ENCODE measurements around the gene PRPF8.
"Not testable (repeated sequence)": the region's sequence is repeated elsewhere in the genome, so short reads cannot be mapped to it uniquely, and the experiment has no call there.

PRPF8 gene

DNA sequence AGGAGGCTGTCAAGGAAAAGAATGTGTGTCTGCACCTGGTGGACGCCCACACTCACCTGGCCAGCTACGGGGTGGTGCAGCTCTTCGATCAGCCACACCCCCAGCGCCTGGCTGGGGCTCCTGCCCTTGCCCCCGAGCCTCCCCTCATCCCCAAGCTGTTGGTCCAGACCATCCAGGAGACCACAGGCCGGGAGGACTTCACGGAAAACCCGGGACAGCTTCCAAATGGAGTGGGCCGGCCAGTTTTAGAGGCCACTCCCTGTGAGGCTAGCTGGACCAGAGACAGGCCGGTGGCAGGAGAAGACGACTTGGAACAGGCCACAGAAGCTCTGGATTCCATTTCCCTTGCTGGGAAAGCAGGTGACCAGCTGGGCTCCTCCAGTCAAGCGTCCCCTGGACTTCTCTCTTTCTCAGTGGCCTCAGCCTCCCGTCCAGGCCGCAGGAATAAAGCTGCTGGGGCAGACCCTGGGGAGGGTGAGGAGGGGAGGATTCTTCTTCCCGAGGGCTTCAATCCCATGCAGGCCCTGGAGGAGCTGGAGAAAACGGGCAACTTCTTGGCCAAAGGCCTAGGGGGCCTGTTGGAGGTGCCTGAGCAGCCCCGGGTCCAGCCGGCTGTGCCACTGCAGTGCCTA lies 42.1 kb upstream of the PRPF8 start:
- Histone ChIP-seq H3K27me3 (ENCODE audit: control insufficient read depth in 5 of 5, insufficient read depth in 4 of 5, low read length in 5 of 5) (no peaks in the 10 kb centered on the region), H3K36me3 (ENCODE audit: control insufficient read depth in 5 of 5, insufficient read depth in 5 of 5, low read length in 5 of 5) (peaks cover 0 to 41% (median 32%) of the 10 kb centered on the region in 5 donors), H3K27ac (ENCODE audit: low read depth, low read length) (no peak overlapping the region), H3K4me1 (ENCODE audit: control insufficient read depth in 5 of 5, insufficient read depth in 5 of 5, low read length in 5 of 5) (peaks cover 3 to 78% (median 67%) of the 10 kb centered on the region in 5 donors), H3K4me3 (ENCODE audit: low read depth in 1 of 5, low read length in 5 of 5) (no peak overlapping the region), H3K9me3 (ENCODE audit: control insufficient read depth in 5 of 5, low read length in 5 of 5) (no peaks in the 10 kb centered on the region), H3K9ac (ENCODE audit: low read length in 5 of 5) (no peak overlapping the region)

DNA sequence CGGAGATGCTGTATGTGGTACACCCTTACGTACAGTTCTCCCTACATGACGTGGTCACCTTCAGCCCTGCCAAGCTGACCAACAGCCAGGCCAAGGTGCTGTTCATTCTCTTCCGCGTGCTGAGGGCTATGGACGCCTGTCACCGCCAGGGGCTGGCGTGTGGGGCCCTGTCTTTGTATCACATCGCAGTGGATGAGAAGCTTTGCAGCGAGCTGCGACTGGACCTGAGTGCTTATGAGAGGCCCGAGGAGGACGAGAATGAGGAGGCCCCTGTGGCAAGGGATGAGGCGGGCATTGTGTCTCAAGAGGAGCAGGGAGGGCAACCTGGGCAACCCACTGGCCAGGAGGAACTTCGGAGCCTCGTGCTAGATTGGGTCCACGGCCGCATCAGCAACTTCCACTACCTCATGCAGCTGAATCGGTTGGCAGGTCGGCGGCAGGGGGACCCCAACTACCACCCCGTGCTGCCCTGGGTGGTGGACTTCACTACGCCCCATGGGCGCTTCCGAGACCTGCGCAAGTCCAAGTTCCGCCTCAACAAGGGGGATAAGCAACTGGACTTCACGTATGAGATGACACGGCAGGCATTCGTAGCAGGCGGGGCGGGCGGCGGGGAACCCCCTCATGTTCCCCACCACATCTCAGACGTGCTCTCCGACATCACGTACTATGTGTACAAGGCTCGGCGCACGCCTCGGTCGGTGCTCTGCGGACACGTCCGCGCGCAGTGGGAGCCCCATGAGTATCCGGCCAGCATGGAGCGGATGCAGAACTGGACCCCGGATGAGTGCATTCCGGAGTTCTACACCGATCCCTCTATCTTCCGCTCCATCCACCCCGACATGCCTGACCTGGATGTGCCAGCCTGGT lies 41.2 kb upstream of the PRPF8 start:
- H3K4me1 ChIP-seq (ENCODE audit: control insufficient read depth in 5 of 5, insufficient read depth in 5 of 5, low read length in 5 of 5), result peaks cover 3 to 76% (median 65%) of the 10 kb centered on the region in 5 donors
- peak overlapping the region; percentile 61 to 78 (median 69) for H3K4me3 ChIP-seq (ENCODE audit: low read depth in 1 of 5, low read length in 5 of 5)
- H3K9ac ChIP-seq (ENCODE audit: low read length in 5 of 5), result peak overlapping the region in 2 of 5 donors; percentile 71 to 80
- no peaks in the 10 kb centered on the region for H3K27me3 ChIP-seq (ENCODE audit: control insufficient read depth in 5 of 5, insufficient read depth in 4 of 5, low read length in 5 of 5)
- H3K36me3 ChIP-seq (ENCODE audit: control insufficient read depth in 5 of 5, insufficient read depth in 5 of 5, low read length in 5 of 5), result peaks cover 0 to 36% (median 29%) of the 10 kb centered on the region in 5 donors
- H3K27ac ChIP-seq (ENCODE audit: low read depth, low read length), result peak overlapping the region; percentile 41
- H3K9me3 ChIP-seq (ENCODE audit: control insufficient read depth in 5 of 5, low read length in 5 of 5), result no peaks in the 10 kb centered on the region

DNA sequence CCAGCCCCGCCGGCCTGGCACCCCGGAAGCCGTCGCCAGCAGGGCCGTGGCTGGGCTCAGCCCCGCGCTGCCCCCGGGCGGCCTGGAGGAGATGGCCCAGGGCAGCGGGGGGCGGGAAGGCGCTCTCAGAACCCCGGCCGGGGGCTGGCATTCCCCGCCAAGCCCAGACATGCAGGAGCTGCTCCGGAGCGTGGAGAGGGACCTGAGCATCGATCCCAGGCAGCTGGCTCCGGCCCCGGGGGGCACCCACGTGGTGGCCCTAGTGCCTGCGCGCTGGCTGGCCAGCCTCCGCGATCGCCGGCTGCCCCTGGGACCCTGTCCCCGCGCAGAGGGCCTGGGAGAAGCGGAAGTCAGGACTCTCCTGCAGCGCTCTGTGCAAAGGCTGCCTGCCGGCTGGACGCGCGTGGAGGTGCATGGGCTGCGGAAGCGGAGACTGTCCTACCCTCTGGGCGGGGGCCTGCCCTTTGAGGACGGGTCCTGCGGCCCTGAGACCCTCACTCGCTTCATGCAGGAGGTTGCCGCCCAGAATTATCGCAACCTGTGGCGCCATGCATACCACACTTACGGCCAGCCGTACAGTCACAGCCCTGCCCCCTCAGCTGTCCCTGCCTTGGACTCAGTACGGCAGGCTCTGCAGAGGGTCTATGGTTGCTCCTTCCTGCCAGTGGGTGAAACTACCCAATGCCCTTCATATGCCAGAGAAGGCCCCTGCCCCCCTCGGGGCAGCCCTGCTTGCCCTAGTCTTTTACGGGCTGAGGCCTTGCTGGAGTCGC lies 40.4 kb upstream of the PRPF8 start:
- Histone ChIP-seq H3K9me3 (ENCODE audit: control insufficient read depth in 5 of 5, low read length in 5 of 5) (no peaks in the 10 kb centered on the region), H3K4me1 (ENCODE audit: control insufficient read depth in 5 of 5, insufficient read depth in 5 of 5, low read length in 5 of 5) (peaks cover 3 to 75% (median 61%) of the 10 kb centered on the region in 5 donors), H3K4me3 (ENCODE audit: low read depth in 1 of 5, low read length in 5 of 5) (peak overlapping the region; percentile 61 to 78 (median 69)), H3K27me3 (ENCODE audit: control insufficient read depth in 5 of 5, insufficient read depth in 4 of 5, low read length in 5 of 5) (no peaks in the 10 kb centered on the region), H3K9ac (ENCODE audit: low read length in 5 of 5) (peak overlapping the region in 4 of 5 donors; percentile 71 to 80 (median 73)), H3K27ac (ENCODE audit: low read depth, low read length) (peak overlapping the region; percentile 41), H3K36me3 (ENCODE audit: control insufficient read depth in 5 of 5, insufficient read depth in 5 of 5, low read length in 5 of 5) (peaks cover 0 to 32% (median 26%) of the 10 kb centered on the region in 5 donors)

DNA sequence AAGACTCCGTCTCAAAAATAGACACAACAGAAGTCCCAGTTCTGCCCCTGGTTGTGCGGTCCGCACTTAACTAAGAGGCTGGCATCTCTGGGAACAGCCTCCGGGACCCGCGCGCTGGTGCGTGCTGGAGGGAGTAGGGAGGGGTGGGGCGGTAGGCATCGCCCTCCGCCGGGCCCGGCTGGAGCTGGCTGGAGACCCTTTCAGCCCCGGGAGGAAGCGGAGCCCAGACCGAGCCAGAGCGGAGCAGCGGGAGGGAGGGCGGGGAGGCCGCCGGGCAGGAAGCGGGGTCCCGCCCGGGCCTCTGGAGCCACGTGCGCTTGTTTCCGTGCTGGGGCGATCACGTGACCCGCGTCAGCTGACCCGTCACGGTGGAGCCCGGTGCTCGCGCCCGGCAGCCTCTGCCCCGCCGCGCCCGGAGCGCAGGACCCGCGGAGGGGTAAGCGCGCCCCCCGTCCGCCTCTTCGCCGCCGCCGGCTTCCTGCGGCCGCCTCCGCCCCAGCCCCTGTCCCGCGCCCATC lies 39.7 kb upstream of the PRPF8 start, which contains the start of gene WDR81:
Gene WDR81 (plus strand): TSS at position 354 of the 518 bp plus-strand sequence. CDS start 256 bp downstream, outside the sequence.
- H3K27ac ChIP-seq (ENCODE audit: low read depth, low read length), result peak within 1 kb of the TSS; percentile 41

DNA sequence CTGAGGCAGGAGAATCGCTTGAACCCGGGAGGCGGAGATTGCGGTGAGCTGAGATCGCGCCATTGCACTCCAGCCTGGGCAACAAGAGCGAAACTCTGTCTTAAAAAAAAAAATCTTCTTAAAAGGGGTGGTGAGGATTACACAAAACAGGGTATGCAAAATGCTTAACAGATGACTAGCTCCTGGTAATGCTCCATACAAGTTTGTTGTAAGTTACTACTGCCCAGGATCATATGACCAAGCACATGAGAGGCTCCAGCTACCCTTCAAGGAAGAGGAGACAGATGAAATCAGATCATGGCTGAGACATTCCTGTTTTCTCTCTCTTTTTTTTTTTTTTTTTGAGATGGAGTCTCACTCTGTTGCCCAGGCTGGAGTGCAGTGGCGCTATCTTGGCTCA lies 37.4 kb upstream of the PRPF8 start:
- not testable (repeated sequence) for H3K4me3 ChIP-seq (ENCODE audit: low read depth in 1 of 5, low read length in 5 of 5); H3K9ac ChIP-seq (ENCODE audit: low read length in 5 of 5); H3K27me3 ChIP-seq (ENCODE audit: control insufficient read depth in 5 of 5, insufficient read depth in 4 of 5, low read length in 5 of 5); H3K27ac ChIP-seq (ENCODE audit: low read depth, low read length); H3K9me3 ChIP-seq (ENCODE audit: control insufficient read depth in 5 of 5, low read length in 5 of 5)
- Histone ChIP-seq H3K4me1 (ENCODE audit: control insufficient read depth in 5 of 5, insufficient read depth in 5 of 5, low read length in 5 of 5) (peaks cover 14 to 69% (median 61%) of the 10 kb centered on the region in 5 donors), H3K36me3 (ENCODE audit: control insufficient read depth in 5 of 5, insufficient read depth in 5 of 5, low read length in 5 of 5) (peaks cover 0 to 13% (median 10%) of the 10 kb centered on the region in 5 donors)

More for the DNA sequence above, 39.7 kb upstream of the PRPF8 start, which contains the start of gene WDR81:
- Histone ChIP-seq H3K36me3 (ENCODE audit: control insufficient read depth in 5 of 5, insufficient read depth in 5 of 5, low read length in 5 of 5) (peaks cover 0 to 32% (median 26%) of the 10 kb centered on the region in 5 donors), H3K4me3 (ENCODE audit: low read depth in 1 of 5, low read length in 5 of 5) (peak within 1 kb of the TSS; percentile 61 to 78 (median 69)), H3K27me3 (ENCODE audit: control insufficient read depth in 5 of 5, insufficient read depth in 4 of 5, low read length in 5 of 5) (no peaks in the 10 kb centered on the region), H3K4me1 (ENCODE audit: control insufficient read depth in 5 of 5, insufficient read depth in 5 of 5, low read length in 5 of 5) (peaks cover 3 to 69% (median 55%) of the 10 kb centered on the region in 5 donors), H3K9ac (ENCODE audit: low read length in 5 of 5) (peak within 1 kb of the TSS in 4 of 5 donors; percentile 71 to 80 (median 73)), H3K9me3 (ENCODE audit: control insufficient read depth in 5 of 5, low read length in 5 of 5) (no peaks in the 10 kb centered on the region)

DNA sequence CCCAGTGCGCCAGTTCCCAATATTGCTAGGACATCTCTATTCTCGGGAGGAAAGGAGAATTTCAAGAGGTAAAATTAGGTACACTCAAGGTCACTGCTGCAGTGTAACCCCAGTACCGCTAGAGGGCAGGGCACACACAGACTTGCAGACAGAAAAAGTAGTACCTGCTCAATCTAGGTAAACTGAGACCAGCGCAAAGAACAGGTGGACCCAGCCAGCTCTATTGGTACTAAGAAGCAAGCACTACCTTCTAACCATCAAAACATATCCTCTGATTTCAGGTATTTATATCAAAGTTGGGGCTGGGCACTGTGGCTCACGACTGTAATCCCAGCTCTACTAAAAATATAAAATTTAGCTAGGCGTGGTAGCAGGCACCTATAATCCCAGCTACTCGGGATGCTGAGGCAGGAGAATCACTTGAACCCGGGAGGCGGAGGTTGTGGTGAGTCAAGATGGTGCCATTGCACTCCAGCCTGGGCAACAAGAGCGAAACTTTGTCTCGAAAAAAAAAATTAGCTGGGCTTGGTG lies 36.3 kb upstream of the PRPF8 start:
- no peak overlapping the region for H3K4me3 ChIP-seq (ENCODE audit: low read depth in 1 of 5, low read length in 5 of 5)
- H3K27ac ChIP-seq (ENCODE audit: low read depth, low read length), result no peak overlapping the region
- H3K9ac ChIP-seq (ENCODE audit: low read length in 5 of 5), result no peak overlapping the region
- no peaks in the 10 kb centered on the region for H3K9me3 ChIP-seq (ENCODE audit: control insufficient read depth in 5 of 5, low read length in 5 of 5)
- peaks cover 0 to 2% (median under 1%) of the 10 kb centered on the region in 5 donors for H3K36me3 ChIP-seq (ENCODE audit: control insufficient read depth in 5 of 5, insufficient read depth in 5 of 5, low read length in 5 of 5)
- no peaks in the 10 kb centered on the region for H3K27me3 ChIP-seq (ENCODE audit: control insufficient read depth in 5 of 5, insufficient read depth in 4 of 5, low read length in 5 of 5)
- peaks cover 18 to 63% (median 53%) of the 10 kb centered on the region in 5 donors for H3K4me1 ChIP-seq (ENCODE audit: control insufficient read depth in 5 of 5, insufficient read depth in 5 of 5, low read length in 5 of 5)

DNA sequence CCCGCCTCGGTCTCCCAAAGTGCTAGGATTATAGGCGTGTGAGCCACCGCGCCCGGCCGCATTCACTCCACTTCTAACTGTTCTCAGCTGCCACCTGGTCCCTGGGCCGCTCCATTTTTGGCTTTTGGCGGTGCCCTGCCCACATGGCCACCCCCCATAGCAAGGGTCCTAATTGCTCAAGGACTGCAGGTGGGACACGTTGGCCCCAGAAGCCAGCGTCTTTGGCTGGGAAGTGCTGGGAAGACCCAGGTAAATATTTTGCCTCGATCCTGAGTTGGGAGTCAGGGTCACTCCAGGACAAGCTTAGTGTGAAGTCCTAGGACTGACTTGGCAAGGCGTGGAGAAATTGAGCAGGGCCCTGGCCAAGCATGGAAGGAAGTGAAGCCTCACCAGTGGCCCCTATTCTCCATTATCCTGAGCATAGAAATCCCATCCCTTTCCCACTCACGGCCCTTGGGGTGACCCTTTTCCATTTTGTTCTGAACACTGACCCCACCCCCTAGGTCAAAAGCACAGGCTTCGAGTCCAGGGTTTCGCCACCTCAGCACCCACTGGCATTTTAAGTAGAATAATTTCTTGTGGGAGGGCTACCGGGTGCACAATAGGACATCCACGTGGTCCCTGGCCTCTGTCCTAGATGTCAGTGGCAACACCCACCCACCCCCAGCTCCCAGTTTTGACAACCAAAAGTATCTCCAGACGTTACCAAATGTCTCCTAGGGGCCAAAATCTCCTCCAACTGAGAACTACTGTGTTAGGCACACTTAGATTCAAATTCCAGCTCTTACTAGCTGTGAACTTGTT lies 33.9 kb upstream of the PRPF8 start:
- Histone ChIP-seq H3K36me3 (ENCODE audit: control insufficient read depth in 5 of 5, insufficient read depth in 5 of 5, low read length in 5 of 5) (peaks cover 0 to 9% (median 6%) of the 10 kb centered on the region in 5 donors), H3K27ac (ENCODE audit: low read depth, low read length) (peak overlapping the region; percentile 100), H3K9ac (ENCODE audit: low read length in 5 of 5) (peak overlapping the region in 1 of 5 donors; percentile 19), H3K4me3 (ENCODE audit: low read depth in 1 of 5, low read length in 5 of 5) (peak overlapping the region in 1 of 5 donors; percentile 35), H3K4me1 (ENCODE audit: control insufficient read depth in 5 of 5, insufficient read depth in 5 of 5, low read length in 5 of 5) (peaks cover 23 to 57% (median 48%) of the 10 kb centered on the region in 5 donors), H3K9me3 (ENCODE audit: control insufficient read depth in 5 of 5, low read length in 5 of 5) (no peaks in the 10 kb centered on the region), H3K27me3 (ENCODE audit: control insufficient read depth in 5 of 5, insufficient read depth in 4 of 5, low read length in 5 of 5) (no peaks in the 10 kb centered on the region)

DNA sequence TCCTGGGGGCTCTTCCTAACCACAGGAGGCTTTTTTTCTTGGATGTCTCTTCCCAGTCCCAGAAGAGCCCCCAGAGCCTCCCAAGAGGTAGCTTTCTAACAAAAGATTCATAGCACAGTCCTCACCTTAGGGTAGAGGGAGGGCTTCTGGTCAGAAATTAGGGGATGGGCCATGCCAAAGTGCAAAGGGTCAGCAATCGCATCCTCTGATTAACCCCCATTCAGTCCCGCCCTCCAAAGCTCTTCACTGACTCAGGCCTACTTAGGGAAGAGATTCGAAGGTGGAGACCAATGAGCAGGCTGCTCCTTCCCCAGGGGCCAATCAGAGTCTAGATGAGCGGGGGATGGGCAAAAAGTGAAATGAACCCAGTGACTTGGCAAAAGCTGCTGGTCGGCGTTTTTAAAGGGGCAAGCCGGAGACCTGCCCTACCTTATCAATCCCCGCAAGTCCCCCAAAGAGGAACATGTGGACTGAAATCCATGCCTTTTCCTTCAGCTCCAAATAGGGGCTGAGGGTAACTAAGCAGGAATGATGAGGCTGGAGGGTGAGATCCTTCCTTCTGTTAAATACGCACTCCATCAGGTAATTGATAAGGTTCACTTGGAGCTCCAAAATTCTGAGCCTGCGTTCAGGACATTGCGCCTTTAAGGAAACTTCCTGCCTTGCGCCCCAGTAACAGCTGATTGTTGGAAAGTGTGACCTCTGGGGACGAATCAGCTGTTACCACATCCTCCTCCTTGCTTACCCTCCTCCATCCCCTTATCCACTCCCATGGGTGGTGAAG lies 32.4 kb upstream of the PRPF8 start:
- Histone ChIP-seq H3K27me3 (ENCODE audit: control insufficient read depth in 5 of 5, insufficient read depth in 4 of 5, low read length in 5 of 5) (no peaks in the 10 kb centered on the region), H3K9me3 (ENCODE audit: control insufficient read depth in 5 of 5, low read length in 5 of 5) (no peaks in the 10 kb centered on the region), H3K4me3 (ENCODE audit: low read depth in 1 of 5, low read length in 5 of 5) (peak overlapping the region; percentile 72 to 84 (median 76)), H3K36me3 (ENCODE audit: control insufficient read depth in 5 of 5, insufficient read depth in 5 of 5, low read length in 5 of 5) (peaks cover 2 to 23% (median 21%) of the 10 kb centered on the region in 5 donors), H3K27ac (ENCODE audit: low read depth, low read length) (peak overlapping the region; percentile 100), H3K4me1 (ENCODE audit: control insufficient read depth in 5 of 5, insufficient read depth in 5 of 5, low read length in 5 of 5) (peaks cover 28 to 64% (median 58%) of the 10 kb centered on the region in 5 donors), H3K9ac (ENCODE audit: low read length in 5 of 5) (peak overlapping the region; percentile 63 to 97 (median 94))

Measured in subcutaneous abdominal adipose tissue (tissue), 5 donors.